Type B pancreatic cell (in vitro differentiated cells): ENCODE measurements around the gene CDK19. TPM values are rescaled to one million over a fixed set of nuclear protein-coding genes. Genes with fewer than 3 reads are reported as not detected.

Experiments
- DNase-seq: peaks from one replicate; pipeline ENCODE4 v3.0.0; 2021; ENCODE audit warnings: mixed read lengths; ENCODE audit not compliant: unreplicated experiment; ENCODE audit errors: extremely low spot score
- H3K27ac Mint-ChIP-seq: 2 replicates; pipeline ENCODE4 v1.8.0; 2021; ENCODE audit warnings: mild to moderate bottlenecking, mixed read lengths
- H3K27me3 Mint-ChIP-seq: 2 replicates; pipeline ENCODE4 v1.8.0; 2021; ENCODE audit warnings: mixed read lengths
- H3K36me3 Mint-ChIP-seq: 2 replicates; pipeline ENCODE4 v1.8.0; 2021; ENCODE audit warnings: mixed read lengths
- H3K4me1 Mint-ChIP-seq: one replicate; pipeline ENCODE4 v1.8.0; 2021; ENCODE audit warnings: mixed read lengths; ENCODE audit not compliant: unreplicated experiment
- H3K4me3 Mint-ChIP-seq: 2 replicates; pipeline ENCODE4 v1.8.0; 2021; ENCODE audit warnings: mild to moderate bottlenecking, mixed read lengths
- H3K9me3 Mint-ChIP-seq: 2 replicates; pipeline ENCODE4 v1.8.0; 2021; ENCODE audit warnings: mixed read lengths
- CTCF ChIP-seq: fragments of 200-600 bp; sonication (generic); conservative IDR thresholded peaks from 2 replicates; pipeline ENCODE4 v1.5.0; 2021; ENCODE audit warnings: antibody characterized with exemption, mild to moderate bottlenecking
- total RNA-seq: library from RNA; stranded (reverse); gene quantifications from 2 replicates; pipeline ENCODE4 v1.2.1, GENCODE V29; 2021; ENCODE audit warnings: low replicate concordance

CDK19 gene
- total RNA-seq, 1 donor from 2014 or later: 27.2 TPM

- Mint-ChIP-seq H3K27ac (no peak overlapping the region), H3K4me1 (peaks cover 13% of the 10 kb centered on the region), H3K27me3 (no peaks in the 10 kb centered on the region), H3K9me3 (no peaks in the 10 kb centered on the region), H3K4me3 (no peak overlapping the region), H3K36me3 (peaks cover 15% of the 10 kb centered on the region)
- DNase-seq: no peak
- no peak for TF ChIP-seq CTCF
Observed at GRCh38 chr6:110662490-110663211, 152.6 kb downstream of the CDK19 start.

GRCh38 chr6:110661414-110661813 lies 153.9 kb downstream of the CDK19 start:
- peaks cover 13% of the 10 kb centered on the region for H3K4me1 Mint-ChIP-seq
- no peak overlapping the region for H3K27ac Mint-ChIP-seq
- no peak for TF ChIP-seq CTCF
- H3K9me3 Mint-ChIP-seq: no peaks in the 10 kb centered on the region
- H3K27me3 Mint-ChIP-seq: no peaks in the 10 kb centered on the region
- H3K36me3 Mint-ChIP-seq: peaks cover 14% of the 10 kb centered on the region
- H3K4me3 Mint-ChIP-seq: no peak overlapping the region
- DNase-seq: no peak

DNA sequence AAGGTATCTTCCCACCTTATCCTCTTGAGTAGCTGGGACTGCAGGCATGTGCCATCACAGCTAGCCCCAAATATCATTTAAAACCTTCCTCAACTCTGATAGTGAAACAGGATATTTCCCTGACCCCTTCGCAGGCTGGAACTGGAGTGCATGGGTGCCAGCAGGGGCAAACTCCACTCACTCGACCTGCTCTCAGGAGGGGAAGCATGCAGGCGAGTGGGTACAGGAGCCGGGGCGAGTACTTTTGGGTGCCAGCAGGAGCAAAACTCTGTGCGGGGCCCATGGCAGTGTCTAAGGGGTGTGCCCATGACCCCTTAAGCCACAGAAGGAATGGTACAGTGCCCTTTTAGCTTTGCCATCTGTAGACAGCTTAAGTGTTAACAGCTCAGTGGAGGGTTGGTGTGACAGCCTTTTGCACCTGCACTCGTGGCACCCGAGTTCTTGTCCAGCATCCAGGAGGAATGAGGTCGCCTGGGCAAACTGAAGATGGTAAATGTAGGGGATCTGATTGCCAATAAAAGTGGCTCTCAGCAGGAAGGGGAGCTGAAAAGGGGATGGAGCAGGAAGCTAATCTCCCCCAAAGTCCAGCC lies 155.1 kb downstream of the CDK19 start:
- H3K27me3 Mint-ChIP-seq: no peaks in the 10 kb centered on the region
- no peaks in the 10 kb centered on the region for H3K9me3 Mint-ChIP-seq
- peaks cover 11% of the 10 kb centered on the region for H3K4me1 Mint-ChIP-seq
- H3K36me3 Mint-ChIP-seq: peaks cover 16% of the 10 kb centered on the region
- no peak overlapping the region for H3K4me3 Mint-ChIP-seq
- H3K27ac Mint-ChIP-seq: no peak overlapping the region
- TF ChIP-seq CTCF: no peak
- no peak for DNase-seq

DNA sequence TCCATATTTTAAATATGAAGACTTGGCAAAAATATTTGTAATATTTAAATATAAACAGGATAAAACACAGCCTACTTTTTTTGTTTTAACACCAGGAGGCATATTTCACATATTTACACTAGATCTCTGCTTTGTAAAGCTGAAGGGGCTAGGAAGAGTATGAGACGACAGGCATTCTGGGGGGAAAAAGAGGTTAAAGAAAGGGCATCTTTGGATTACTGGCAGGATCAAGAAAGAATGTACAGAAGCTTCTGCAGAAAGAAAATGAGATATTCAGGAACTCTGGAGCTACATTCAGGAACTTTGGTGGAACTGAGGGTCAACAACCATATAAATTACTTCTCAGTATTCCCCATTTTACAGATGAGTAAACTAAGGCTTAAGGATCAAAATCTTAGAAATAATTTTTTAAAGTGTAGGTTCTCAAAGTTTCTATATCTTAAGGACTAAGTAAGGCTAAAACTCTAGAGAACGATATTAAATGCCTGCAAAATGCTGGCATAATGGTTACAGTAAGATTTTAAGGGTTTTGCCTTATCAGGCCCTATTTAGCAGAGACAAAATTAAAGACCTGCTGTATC lies 156.5 kb downstream of the CDK19 start:
- Mint-ChIP-seq H3K4me1 (peaks cover 13% of the 10 kb centered on the region), H3K36me3 (peaks cover 5% of the 10 kb centered on the region), H3K27me3 (no peaks in the 10 kb centered on the region), H3K27ac (no peak overlapping the region), H3K9me3 (no peaks in the 10 kb centered on the region), H3K4me3 (no peak overlapping the region)
- no peak for DNase-seq
- no peak for TF ChIP-seq CTCF

- no peak for DNase-seq
- no peak for TF ChIP-seq CTCF
- no peak overlapping the region for H3K4me3 Mint-ChIP-seq
- no peak overlapping the region for H3K27ac Mint-ChIP-seq
- no peaks in the 10 kb centered on the region for H3K27me3 Mint-ChIP-seq
- no peaks in the 10 kb centered on the region for H3K9me3 Mint-ChIP-seq
- peaks cover 18% of the 10 kb centered on the region for H3K4me1 Mint-ChIP-seq
- peaks cover 5% of the 10 kb centered on the region for H3K36me3 Mint-ChIP-seq
Observed at GRCh38 chr6:110656492-110656891, 158.8 kb downstream of the CDK19 start.
